K562 (cell line): ENCODE data around the gene PPM1G. TPM values are rescaled to one million over a fixed set of nuclear protein-coding genes. Genes with fewer than 3 reads are reported as not detected.

ENCODE experiments used
- ARID1B ChIP-seq: fragments of 450-650 bp; IDR thresholded peaks from 2 replicates; pipeline ENCODE4 v1.6.1; 2016; ENCODE audit warnings: antibody characterized with exemption, mild to moderate bottlenecking, inconsistent platforms
- ARNT ChIP-seq, 2 experiments: fragments of 450-650 bp; IDR thresholded peaks; 2 replicates each; pipeline ENCODE4 v1.6.1; 2016; ENCODE audit warnings: mild to moderate bottlenecking in 1 of 2
- C11orf30 ChIP-seq: fragments of 450-650 bp; IDR thresholded peaks from 2 replicates; pipeline ENCODE4 v1.6.1; 2016; ENCODE audit warnings: low read depth, mild to moderate bottlenecking
- CEBPG ChIP-seq, 3 experiments: fragments of 200-800 bp in 1 of 3; sonication (Bioruptor generic) in 1 of 3; sonication (generic) in 1 of 3; formaldehyde crosslinking in 1 of 3; IDR thresholded peaks in 2 of 3; conservative IDR thresholded peaks in 1 of 3; 2 replicates each; pipeline versions ENCODE4 v1.6.1 to v1.8.0; 2016 to 2022; ENCODE audit warnings: missing compliant biosample characterization in 2 of 3, missing genetic modification characterization in 2 of 3, mild to moderate bottlenecking in 1 of 3, missing genetic modification reagents in 1 of 3
- DNMT1 ChIP-seq: fragments of 450-650 bp; IDR thresholded peaks from 2 replicates; pipeline ENCODE4 v1.6.1; 2016; ENCODE audit warnings: antibody characterized with exemption, mild to moderate bottlenecking
- EP400 ChIP-seq: fragments of 450-650 bp; IDR thresholded peaks from 2 replicates; pipeline ENCODE4 v1.6.1; 2017; ENCODE audit warnings: antibody characterized with exemption, mild to moderate bottlenecking, moderate library complexity
- ETV5 ChIP-seq: sonication (generic); formaldehyde crosslinking; IDR thresholded peaks from 2 replicates; pipeline ENCODE4 v1.4.0; 2020; ENCODE audit warnings: low read depth, mild to moderate bottlenecking, missing genetic modification reagents
- KLF6 ChIP-seq: fragments of 250-450 bp; sonication (Bioruptor Pico); IDR thresholded peaks from 2 replicates; pipeline ENCODE4 v1.4.0; 2020; ENCODE audit warnings: mild to moderate bottlenecking, moderate library complexity, borderline replicate concordance
- LARP7 ChIP-seq: fragments of 450-650 bp; IDR thresholded peaks from 2 replicates; pipeline ENCODE4 v1.6.1; 2016
- NCOA1 ChIP-seq: fragments of 450-650 bp; IDR thresholded peaks from 2 replicates; pipeline ENCODE4 v1.6.1; 2016; ENCODE audit warnings: low read depth
- NFATC3 ChIP-seq: fragments of 450-650 bp; IDR thresholded peaks from 2 replicates; pipeline ENCODE4 v1.6.1; 2017; ENCODE audit warnings: mild to moderate bottlenecking
- NFIX ChIP-seq: fragments of 250-450 bp; sonication (Bioruptor Pico); IDR thresholded peaks from 2 replicates; pipeline ENCODE4 v1.4.0; 2020; ENCODE audit warnings: low read depth, mild to moderate bottlenecking, moderate library complexity
- RBM34 ChIP-seq: fragments of 200-400 bp; formaldehyde crosslinking; IDR thresholded peaks from 2 replicates; pipeline ENCODE4 v1.6.1; 2018; ENCODE audit warnings: low read length, borderline replicate concordance; ENCODE audit not compliant: insufficient read depth
- RCOR1 ChIP-seq, 2 experiments: IDR thresholded peaks; 2 replicates each; pipeline ENCODE4 v1.6.1; 2012; ENCODE audit warnings: low read depth in 2 of 2, low read length in 2 of 2, borderline replicate concordance in 1 of 2, improper control_type of control experiment in 1 of 2
- SAFB ChIP-seq: fragments of 200-400 bp; formaldehyde crosslinking; IDR thresholded peaks from 2 replicates; pipeline ENCODE4 v1.6.1; 2017; ENCODE audit warnings: low read depth, low read length, borderline replicate concordance
- SAFB2 ChIP-seq: fragments of 200-400 bp; formaldehyde crosslinking; IDR thresholded peaks from 2 replicates; pipeline ENCODE4 v1.6.1; 2018; ENCODE audit warnings: borderline replicate concordance, low read length, low read depth, moderate library complexity; ENCODE audit not compliant: severe bottlenecking
- SMARCB1 ChIP-seq: IDR thresholded peaks from 2 replicates; pipeline ENCODE4 v1.6.1; 2011; ENCODE audit warnings: improper control_type of control experiment, low read depth; ENCODE audit not compliant: insufficient read length
- SMC3 ChIP-seq: conservative IDR thresholded peaks from 2 replicates; pipeline ENCODE4 v1.6.1; 2011; ENCODE audit warnings: low read depth, low read length, improper control_type of control experiment; ENCODE audit not compliant: insufficient read depth
- XRCC4 ChIP-seq: IDR thresholded peaks from one replicate; pipeline ENCODE4 v1.6.1; 2011; ENCODE audit not compliant: insufficient read depth, insufficient read length; ENCODE audit errors: extremely low read depth
- polyA plus RNA-seq, 8 experiments: library from polyadenylated mRNA; depleted of rRNA in 4 of 8; stranded (reverse) in 5 of 8; unstranded in 3 of 8; fragments of >200 nt; fragmentation: Nextera tagmentation in 2 of 8; fragmentation: Illumina TruSeq in 1 of 8; extraction: Ambion mirVana in 2 of 8; extraction: Trizol in 1 of 8; gene quantifications; 2 replicates each; pipeline versions ENCODE4 v1.2.1 to v1.2.3, GENCODE V29; 2011 to 2014; ENCODE audit warnings: inconsistent platforms in 1 of 8, missing spikeins in 1 of 8
- total RNA-seq, 7 experiments: library from RNA; depleted of rRNA in 6 of 7; stranded (reverse); fragments of >200 nt in 6 of 7; fragmentation: Illumina TruSeq in 2 of 7; extraction: Trizol in 2 of 7; gene quantifications; 2 replicates each; pipeline versions ENCODE4 v1.2.1 to v1.2.3, GENCODE V29; 2011 to 2021; ENCODE audit warnings: low replicate concordance in 1 of 7
- TF ChIP-seq, protein P1 (sequence below): fragments of 250-450 bp; sonication (Bioruptor Pico); IDR thresholded peaks from 2 replicates; pipeline ENCODE4 v1.8.0; 2021; ENCODE audit warnings: borderline replicate concordance, mild to moderate bottlenecking, moderate library complexity; ENCODE audit not compliant: poor library complexity, severe bottlenecking
- TF ChIP-seq, protein P2 (sequence below): fragments of 450-650 bp; formaldehyde crosslinking; IDR thresholded peaks from 2 replicates; pipeline ENCODE4 v1.4.0; 2020; ENCODE audit warnings: mild to moderate bottlenecking, moderate library complexity
- TF ChIP-seq, protein P3 (sequence below): sonication (generic); formaldehyde crosslinking; IDR thresholded peaks from 2 replicates; pipeline ENCODE4 v1.8.0; 2023; ENCODE audit warnings: mild to moderate bottlenecking, missing genetic modification reagents
- TF ChIP-seq, protein P4 (sequence below): fragments of 200-800 bp; sonication (Bioruptor generic); IDR thresholded peaks from 2 replicates; pipeline ENCODE4 v1.6.1; 2017; ENCODE audit warnings: missing genetic modification characterization, missing compliant biosample characterization

PPM1G gene
- total and polyA plus RNA-seq, 9 of the 15 experiments (the other 6 are each of a cell fraction or from before 2014, with no cell fraction given), result 61.7 to 230 (median 153) TPM

DNA sequence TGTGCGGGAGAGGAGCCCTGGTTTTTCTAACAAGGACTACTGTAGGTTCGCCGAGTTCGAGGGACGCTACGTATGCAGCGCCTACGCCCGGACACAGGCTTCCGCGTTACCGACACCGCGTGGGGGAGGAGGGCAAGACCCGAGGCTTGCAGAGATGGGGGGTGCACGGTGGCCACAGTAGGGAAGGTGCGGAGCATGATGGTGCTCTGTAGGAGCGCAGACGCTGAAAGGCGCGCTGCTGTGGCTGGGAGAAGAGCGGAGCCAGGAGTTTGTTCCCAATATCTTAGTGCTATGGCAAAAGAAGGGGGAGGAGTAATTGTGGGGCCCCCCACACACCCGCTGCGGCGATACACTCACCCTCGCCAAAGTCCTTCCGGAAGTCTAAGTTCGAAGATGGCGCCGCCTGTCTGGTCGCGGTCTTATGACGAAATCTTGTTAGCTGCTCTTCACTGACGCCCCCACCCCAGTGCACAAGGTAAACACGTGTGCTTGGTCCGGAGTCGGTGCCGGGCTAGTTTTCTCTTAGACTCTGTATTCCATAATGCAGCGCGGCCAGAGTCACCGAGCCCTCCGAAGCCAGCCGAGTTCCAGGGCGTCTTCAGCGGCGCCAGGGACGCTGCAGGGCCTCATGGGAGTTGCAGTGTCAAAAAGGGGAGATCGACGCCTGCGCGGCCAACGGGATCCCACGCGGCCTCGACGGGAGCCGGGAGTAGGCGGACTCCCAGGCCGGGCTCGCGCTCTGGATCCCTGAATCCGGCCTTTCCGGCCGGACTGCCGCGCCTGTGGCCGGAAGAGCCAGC, 52.8 kb downstream of the PPM1G start, which contains the start of gene GTF3C2 (continued):
- TF ChIP-seq EP400 (peak; percentile 99), ETV5 (CRISPR knock-in tag) (peak; percentile 92), NFATC3 (0 out of 2 replicates have a peak, but pooled peaks have one; percentile 28), KLF6 (CRISPR knock-in tag) (no peak), SAFB2 (no peak), RBM34 (no peak), RCOR1 (IDR thresholded peaks at IDR 0.05; ENCODE audit: borderline replicate concordance in 1 of 2, low read depth in 2 of 2, low read length in 2 of 2) (no peak), CEBPG (CRISPR knock-in tag; IDR thresholded peaks at IDR 0.05) (no peak), CEBPG (tag; conservative IDR thresholded peaks at IDR 0.05 in 1 of 2, IDR thresholded peaks at IDR 0.05 in 1 of 2) (peak; percentile 69 to 89; a peak in 3 of 4 replicates), DNMT1 (no peak), ARNT (IDR thresholded peaks at IDR 0.05) (peak in 1 of 2 experiments; percentile 53; a peak in 2 of 4 replicates), XRCC4 (no peak), NFIX (CRISPR knock-in tag) (no peak), NCOA1 (peak; percentile 30; the same call in 1 of the 2 replicates), SMARCB1 (no peak), SMC3 (no peak), ARID1B (peak; percentile 31), LARP7 (no peak), SAFB (no peak), C11orf30 (peak; percentile 92)
- TF ChIP-seq, protein P1, sequence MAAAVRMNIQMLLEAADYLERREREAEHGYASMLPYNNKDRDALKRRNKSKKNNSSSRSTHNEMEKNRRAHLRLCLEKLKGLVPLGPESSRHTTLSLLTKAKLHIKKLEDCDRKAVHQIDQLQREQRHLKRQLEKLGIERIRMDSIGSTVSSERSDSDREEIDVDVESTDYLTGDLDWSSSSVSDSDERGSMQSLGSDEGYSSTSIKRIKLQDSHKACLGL, result peak; percentile 79
- TF ChIP-seq, protein P2, sequence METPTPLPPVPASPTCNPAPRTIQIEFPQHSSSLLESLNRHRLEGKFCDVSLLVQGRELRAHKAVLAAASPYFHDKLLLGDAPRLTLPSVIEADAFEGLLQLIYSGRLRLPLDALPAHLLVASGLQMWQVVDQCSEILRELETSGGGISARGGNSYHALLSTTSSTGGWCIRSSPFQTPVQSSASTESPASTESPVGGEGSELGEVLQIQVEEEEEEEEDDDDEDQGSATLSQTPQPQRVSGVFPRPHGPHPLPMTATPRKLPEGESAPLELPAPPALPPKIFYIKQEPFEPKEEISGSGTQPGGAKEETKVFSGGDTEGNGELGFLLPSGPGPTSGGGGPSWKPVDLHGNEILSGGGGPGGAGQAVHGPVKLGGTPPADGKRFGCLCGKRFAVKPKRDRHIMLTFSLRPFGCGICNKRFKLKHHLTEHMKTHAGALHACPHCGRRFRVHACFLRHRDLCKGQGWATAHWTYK (CRISPR knock-in tag), result no peak
- TF ChIP-seq, protein P3, sequence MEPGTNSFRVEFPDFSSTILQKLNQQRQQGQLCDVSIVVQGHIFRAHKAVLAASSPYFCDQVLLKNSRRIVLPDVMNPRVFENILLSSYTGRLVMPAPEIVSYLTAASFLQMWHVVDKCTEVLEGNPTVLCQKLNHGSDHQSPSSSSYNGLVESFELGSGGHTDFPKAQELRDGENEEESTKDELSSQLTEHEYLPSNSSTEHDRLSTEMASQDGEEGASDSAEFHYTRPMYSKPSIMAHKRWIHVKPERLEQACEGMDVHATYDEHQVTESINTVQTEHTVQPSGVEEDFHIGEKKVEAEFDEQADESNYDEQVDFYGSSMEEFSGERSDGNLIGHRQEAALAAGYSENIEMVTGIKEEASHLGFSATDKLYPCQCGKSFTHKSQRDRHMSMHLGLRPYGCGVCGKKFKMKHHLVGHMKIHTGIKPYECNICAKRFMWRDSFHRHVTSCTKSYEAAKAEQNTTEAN (CRISPR knock-in tag), result no peak
- TF ChIP-seq, protein P4, sequence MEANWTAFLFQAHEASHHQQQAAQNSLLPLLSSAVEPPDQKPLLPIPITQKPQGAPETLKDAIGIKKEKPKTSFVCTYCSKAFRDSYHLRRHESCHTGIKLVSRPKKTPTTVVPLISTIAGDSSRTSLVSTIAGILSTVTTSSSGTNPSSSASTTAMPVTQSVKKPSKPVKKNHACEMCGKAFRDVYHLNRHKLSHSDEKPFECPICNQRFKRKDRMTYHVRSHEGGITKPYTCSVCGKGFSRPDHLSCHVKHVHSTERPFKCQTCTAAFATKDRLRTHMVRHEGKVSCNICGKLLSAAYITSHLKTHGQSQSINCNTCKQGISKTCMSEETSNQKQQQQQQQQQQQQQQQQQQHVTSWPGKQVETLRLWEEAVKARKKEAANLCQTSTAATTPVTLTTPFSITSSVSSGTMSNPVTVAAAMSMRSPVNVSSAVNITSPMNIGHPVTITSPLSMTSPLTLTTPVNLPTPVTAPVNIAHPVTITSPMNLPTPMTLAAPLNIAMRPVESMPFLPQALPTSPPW (CRISPR knock-in tag), result peak; percentile 87
